Measurements from ENCODE around the gene TNKS2. TPM values are rescaled to one million over a fixed set of nuclear protein-coding genes. Genes with fewer than 3 reads are reported as not detected.
"Not testable (repeated sequence)": the region's sequence is repeated elsewhere in the genome, so short reads cannot be mapped to it uniquely, and the experiment has no call there.

The TNKS2 gene
- total RNA-seq (2014; rRNA removed; shearing (Covaris generic)), result 10.9 and 11.5 TPM in 2 replicates

- peak; percentile 96 for DNase-seq (ENCODE audit: low read depth)
Measured at GRCh38 chr10:91797874-91798648, at the start of gene TNKS2. TNKS2 (plus strand) TSS chr10:91798426; CDS start chr10:91798691, 265 bp downstream.

GRCh38 chr10:91749592-91749991 lies 48.6 kb upstream of the TNKS2 start:
- not testable (repeated sequence) for DNase-seq (ENCODE audit: low read depth)

DNA sequence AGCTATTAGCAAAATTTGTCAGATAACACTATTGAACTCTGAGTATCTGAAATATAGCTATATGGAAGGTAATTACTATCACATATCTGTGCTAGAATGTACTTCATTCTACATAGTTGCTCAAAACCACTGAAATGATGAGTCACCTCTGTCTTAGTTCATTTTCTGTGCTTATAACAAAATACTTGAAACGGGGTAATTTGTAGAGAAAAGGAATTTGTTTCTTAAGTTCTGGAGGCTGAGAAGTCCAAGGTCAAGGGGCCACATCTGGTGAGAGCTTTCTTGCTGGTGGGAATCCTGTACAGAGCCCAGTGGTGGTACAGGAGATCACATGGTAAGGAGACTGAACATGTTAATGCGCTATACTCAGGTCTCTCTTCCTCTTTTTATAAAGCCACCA lies 41.9 kb upstream of the TNKS2 start:
- no peak for DNase-seq (ENCODE audit: low read depth)

GRCh38 chr10:91758303-91759146 lies 39.7 kb upstream of the TNKS2 start:
- DNase-seq (ENCODE audit: low read depth), result peak; percentile 7

DNA sequence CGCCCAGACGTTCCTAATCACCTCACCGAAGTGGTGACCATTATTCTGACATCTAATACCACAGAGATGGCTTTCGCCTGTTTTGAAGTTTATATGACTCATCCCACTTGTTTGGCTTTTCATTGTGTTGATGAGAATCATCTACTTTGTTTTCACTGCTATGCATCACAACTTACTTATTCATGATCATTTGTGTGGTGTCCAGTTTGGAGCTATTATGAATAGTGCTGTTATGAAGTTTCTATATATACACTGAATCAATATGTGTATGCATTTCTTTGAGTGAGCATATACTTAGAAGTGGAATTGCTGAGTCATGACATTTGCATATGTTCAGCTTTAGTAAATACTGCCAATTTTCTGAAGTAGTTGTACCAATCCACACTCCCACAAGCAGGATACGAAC lies 38.6 kb upstream of the TNKS2 start:
- no peak for DNase-seq (ENCODE audit: low read depth)

GRCh38 chr10:91761721-91762120 lies 36.5 kb upstream of the TNKS2 start:
- no peak for DNase-seq (ENCODE audit: low read depth)

GRCh38 chr10:91762878-91763277 lies 35.3 kb upstream of the TNKS2 start:
- no peak for DNase-seq (ENCODE audit: low read depth)

DNA sequence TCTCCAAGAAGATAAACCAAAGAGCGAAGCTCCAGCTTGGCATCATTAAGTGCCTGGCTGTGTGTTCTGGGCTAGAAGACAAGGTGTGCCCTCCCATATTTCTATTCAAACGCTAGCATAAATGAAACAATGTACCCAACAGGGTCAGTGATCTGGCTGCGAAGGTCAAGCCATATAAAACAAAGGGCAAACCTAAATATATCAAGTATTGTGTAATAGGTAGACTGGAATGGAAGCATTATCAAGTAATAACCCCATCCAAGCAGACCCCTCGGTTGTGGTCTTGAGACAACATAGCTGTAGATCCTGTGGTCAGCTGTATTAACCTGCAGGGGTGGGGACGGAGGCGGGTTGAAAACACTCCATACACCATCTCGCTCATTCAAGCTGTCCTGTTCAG lies 31.6 kb upstream of the TNKS2 start:
- no peak for DNase-seq (ENCODE audit: low read depth)

DNA sequence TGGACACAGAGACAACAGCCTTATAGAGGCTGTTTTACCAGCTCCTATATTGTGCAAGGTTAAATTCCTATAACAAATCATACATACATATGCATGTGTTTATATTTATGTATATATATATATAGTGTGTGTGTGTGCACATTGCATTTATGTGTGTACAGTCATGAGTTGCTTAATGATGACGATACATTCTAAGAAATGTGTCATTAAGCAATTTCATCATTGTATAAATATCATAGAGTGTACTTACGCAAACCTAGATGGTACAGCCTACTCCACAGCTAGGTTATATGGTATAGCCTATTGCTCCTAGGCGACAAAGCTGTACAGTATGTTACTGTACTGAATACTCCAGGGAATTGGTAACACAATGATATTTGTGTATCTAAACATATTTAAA lies 30.1 kb upstream of the TNKS2 start:
- DNase-seq (ENCODE audit: low read depth), result no peak

GRCh38 chr10:91771907-91772306 lies 26.3 kb upstream of the TNKS2 start:
- DNase-seq (ENCODE audit: low read depth), result no peak

- no peak for DNase-seq (ENCODE audit: low read depth)
Measured at GRCh38 chr10:91772461-91772860, 25.8 kb upstream of the TNKS2 start.

DNA sequence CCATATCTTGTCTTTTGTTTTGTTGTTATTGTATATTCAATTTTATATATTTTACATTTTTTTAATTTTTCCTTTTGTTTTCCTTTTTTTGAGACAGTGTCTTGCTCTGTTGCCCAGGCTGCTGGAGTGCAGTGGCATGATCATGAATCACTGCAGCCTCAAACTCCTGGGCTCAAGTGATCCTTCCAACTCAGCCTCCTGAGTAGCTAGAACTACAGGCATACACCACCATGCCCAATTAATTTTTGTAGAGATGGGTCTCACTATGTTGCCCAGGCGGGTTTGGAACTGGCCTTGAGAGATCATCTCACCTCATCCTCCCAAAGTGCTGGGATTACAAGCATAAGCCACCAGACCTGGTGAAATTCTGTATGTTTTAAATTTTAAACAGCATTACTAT lies 25.4 kb upstream of the TNKS2 start:
- no peak for DNase-seq (ENCODE audit: low read depth)

GRCh38 chr10:91774571-91774970 lies 23.7 kb upstream of the TNKS2 start:
- no peak for DNase-seq (ENCODE audit: low read depth)

DNA sequence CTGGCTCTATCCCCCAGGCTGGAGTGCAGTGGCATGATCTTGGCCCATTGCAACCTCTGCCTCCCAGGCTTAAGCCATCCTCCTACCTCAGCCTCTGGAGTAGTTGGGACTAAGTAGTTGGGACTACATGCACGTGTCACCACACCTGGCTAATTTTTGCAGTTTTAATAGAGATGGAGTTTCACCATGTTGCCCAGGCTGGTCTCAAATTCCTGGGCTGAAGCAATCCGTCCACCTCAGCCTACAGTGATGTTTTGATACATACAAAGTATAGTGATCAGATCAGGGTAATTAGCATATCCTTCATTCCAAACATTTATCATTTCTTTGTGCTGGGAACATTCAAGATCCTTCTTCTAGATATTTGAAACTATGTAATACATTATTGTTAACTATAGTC lies 22.5 kb upstream of the TNKS2 start:
- DNase-seq (ENCODE audit: low read depth), result no peak

DNA sequence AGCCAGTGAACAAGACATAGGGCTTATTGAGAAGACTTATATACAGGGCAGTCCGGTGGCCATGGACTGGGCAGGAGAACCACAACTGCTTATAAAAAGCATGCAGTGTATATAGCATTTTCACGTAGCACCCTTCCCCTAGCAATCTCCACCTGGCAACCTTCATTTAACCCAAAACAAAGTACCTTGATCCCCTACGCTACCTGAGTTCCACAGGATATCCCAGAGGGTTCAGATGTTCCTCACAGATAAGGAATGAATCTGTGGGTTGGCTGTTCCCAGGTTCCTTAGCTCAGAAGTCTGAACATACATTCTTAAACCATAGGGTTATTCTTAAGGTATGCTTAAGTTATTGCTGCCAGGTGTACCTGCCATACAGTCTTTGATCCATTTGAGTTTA lies 22.0 kb upstream of the TNKS2 start:
- no peak for DNase-seq (ENCODE audit: low read depth)

DNA sequence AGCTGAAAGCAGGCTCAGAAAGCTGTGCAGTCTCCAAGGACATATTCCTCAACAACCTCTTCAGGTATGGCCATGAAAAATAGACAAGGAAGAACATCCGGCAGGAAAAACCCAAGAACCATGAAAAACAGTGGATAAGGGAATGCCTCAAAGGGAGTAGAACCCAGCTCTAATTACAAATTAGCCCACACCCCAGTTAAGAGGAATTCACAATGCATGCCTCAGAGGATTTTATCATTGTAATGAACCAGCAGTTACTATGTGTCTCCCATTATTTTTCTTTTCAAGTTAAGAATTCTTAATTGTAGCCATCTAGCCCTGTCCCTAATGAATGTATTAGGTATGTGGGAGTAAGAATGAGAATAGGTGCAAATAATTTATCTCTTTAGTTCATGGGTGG lies 19.7 kb upstream of the TNKS2 start:
- no peak for DNase-seq (ENCODE audit: low read depth)

DNA sequence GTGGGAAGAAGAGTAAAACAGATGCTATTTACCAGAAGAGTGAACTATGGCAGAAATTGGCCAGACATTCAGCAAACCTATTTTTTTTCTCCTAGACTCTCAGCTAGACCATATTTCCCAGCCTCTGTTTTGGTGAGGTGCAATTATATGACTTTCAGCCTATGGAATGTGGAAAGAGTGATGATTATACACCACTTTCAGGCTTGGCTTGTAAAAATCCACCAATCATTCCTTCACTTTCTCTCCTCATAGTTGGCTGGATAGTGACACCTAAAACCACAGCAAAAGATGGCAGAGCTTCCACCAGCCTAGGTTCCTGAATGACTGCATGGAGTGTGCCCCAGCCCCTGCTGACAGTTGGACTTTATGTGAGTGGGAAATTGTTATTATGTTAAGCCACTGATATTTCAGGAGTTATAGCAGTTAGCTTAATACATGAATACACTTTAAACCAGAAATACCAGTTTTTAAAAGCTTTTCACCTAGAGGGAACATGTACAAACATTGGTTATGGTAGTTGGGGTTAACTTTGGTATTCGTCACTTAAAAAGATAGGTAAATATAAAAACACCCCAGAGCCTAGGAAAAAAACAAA lies 19.1 kb upstream of the TNKS2 start:
- peak; percentile 20 for DNase-seq (ENCODE audit: low read depth)

- DNase-seq (ENCODE audit: low read depth), result no peak
Measured at GRCh38 chr10:91782539-91782938, 15.7 kb upstream of the TNKS2 start.

GRCh38 chr10:91785830-91786229 lies 12.4 kb upstream of the TNKS2 start:
- DNase-seq (ENCODE audit: low read depth), result no peak

DNA sequence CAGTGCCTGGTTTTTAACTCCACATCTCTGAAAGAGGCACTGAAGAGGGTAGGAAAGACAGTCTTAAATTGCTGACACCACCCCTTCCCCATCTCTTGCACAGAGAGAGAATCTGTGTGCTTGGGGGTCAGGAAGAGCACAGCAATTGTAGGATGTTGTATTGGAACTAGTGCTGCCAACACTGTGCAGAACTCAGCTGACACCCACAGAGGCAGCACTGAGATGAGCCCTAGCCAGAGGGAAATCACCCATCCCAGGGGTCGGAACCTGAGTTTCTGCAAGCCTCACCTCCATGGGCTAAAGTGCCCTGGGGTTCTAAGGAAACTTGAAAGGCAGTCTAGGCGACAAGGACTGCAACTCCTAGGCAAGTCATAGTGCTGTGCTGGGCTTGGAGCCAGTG lies 11.0 kb upstream of the TNKS2 start:
- DNase-seq (ENCODE audit: low read depth), result no peak

GRCh38 chr10:91787810-91788209 lies 10.4 kb upstream of the TNKS2 start:
- DNase-seq (ENCODE audit: low read depth), result no peak

GRCh38 chr10:91788527-91788926 lies 9.7 kb upstream of the TNKS2 start:
- DNase-seq (ENCODE audit: low read depth), result no peak
